CD14-positive monocyte (primary cell): ENCODE measurements around the gene WIZ. TPM values are rescaled to one million over a fixed set of nuclear protein-coding genes. Genes with fewer than 3 reads are reported as not detected.

ENCODE experiments used
- DNase-seq, 3 donors: peaks; one replicate each; pipeline ENCODE4 v3.0.0-alpha.2; 2011 to 2022
- H2AFZ ChIP-seq: 2 replicates; pipeline ENCODE4 v1.6.0; 2012; ENCODE audit warnings: mild to moderate bottlenecking, low read depth, low read length, inconsistent platforms; ENCODE audit not compliant: insufficient read depth, poor library complexity, severe bottlenecking
- H3K27ac ChIP-seq, 2 donors: 1 replicate in 1 of 2; 2 replicates in 1 of 2; pipeline ENCODE4 v1.5.1; 2012 to 2013; ENCODE audit warnings: low read length in 2 of 2, control low read depth in 1 of 2, inconsistent platforms in 1 of 2, low read depth in 1 of 2, mild to moderate bottlenecking in 1 of 2
- H3K27me3 ChIP-seq, 2 donors: one replicate each; pipeline versions ENCODE4 v1.6.0 to v1.6.1; 2011 to 2013; ENCODE audit warnings: low read length in 2 of 2; ENCODE audit not compliant: control insufficient read depth in 2 of 2, insufficient read depth in 2 of 2
- H3K36me3 ChIP-seq, 2 donors: replicated peaks in 1 of 2; 1 replicate in 1 of 2; 2 replicates in 1 of 2; pipeline versions ENCODE4 v1.5.1 to v1.6.1; 2012 to 2013; ENCODE audit warnings: low read length in 2 of 2, control low read depth in 1 of 2, inconsistent platforms in 1 of 2, mild to moderate bottlenecking in 1 of 2; ENCODE audit not compliant: insufficient read depth in 2 of 2, control insufficient read depth in 1 of 2
- H3K4me1 ChIP-seq, 2 donors: 1 replicate in 1 of 2; 2 replicates in 1 of 2; pipeline versions ENCODE4 v1.5.1 to v1.6.1; 2012 to 2013; ENCODE audit warnings: low read length in 2 of 2, control low read depth in 1 of 2, inconsistent platforms in 1 of 2, mild to moderate bottlenecking in 1 of 2, moderate library complexity in 1 of 2; ENCODE audit not compliant: insufficient read depth in 2 of 2, control insufficient read depth in 1 of 2
- H3K4me2 ChIP-seq: replicated peaks from 2 replicates; pipeline ENCODE3; 2012; ENCODE audit warnings: low read length, moderate library complexity, mild to moderate bottlenecking; ENCODE audit not compliant: poor library complexity, severe bottlenecking; ENCODE audit errors: extremely low read depth
- H3K4me3 ChIP-seq, 3 experiments: fragments of 200-600 bp in 1 of 3; sonication (generic) in 1 of 3; replicated peaks in 1 of 3; 1 replicate in 2 of 3; 2 replicates in 1 of 3; pipeline ENCODE4 v1.5.1; 2011 to 2013; ENCODE audit warnings: low read length in 3 of 3, mild to moderate bottlenecking in 3 of 3, control low read depth in 2 of 3, low read depth in 2 of 3, inconsistent platforms in 1 of 3, moderate library complexity in 1 of 3
- H3K79me2 ChIP-seq: 2 replicates; pipeline ENCODE4 v1.6.0; 2012; ENCODE audit warnings: mild to moderate bottlenecking, control low read depth, inconsistent platforms, low read length, moderate library complexity; ENCODE audit not compliant: insufficient read depth
- H3K9ac ChIP-seq: 2 replicates; pipeline ENCODE4 v1.6.0; 2017; ENCODE audit warnings: low read length, mild to moderate bottlenecking; ENCODE audit not compliant: insufficient read depth, poor library complexity, severe bottlenecking
- H3K9me3 ChIP-seq, 2 donors: replicated peaks in 1 of 2; 1 replicate in 1 of 2; 2 replicates in 1 of 2; pipeline versions ENCODE4 v1.5.1 to v1.6.1; 2012 to 2013; ENCODE audit warnings: low read length in 2 of 2, control low read depth in 1 of 2; ENCODE audit not compliant: control insufficient read depth in 1 of 2, insufficient read depth in 1 of 2
- H4K20me1 ChIP-seq: 2 replicates; pipeline ENCODE4 v1.6.0; 2012; ENCODE audit warnings: mild to moderate bottlenecking, low read length, control low read depth, moderate library complexity; ENCODE audit not compliant: insufficient read depth
- H3K27ac Mint-ChIP-seq, 7 donors: one replicate each; pipeline ENCODE4 v1.8.0; 2020; ENCODE audit warnings: mild to moderate bottlenecking in 7 of 7, mixed read lengths in 7 of 7, moderate library complexity in 6 of 7, inconsistent platforms in 2 of 7
- H3K27me3 Mint-ChIP-seq, 3 donors: one replicate each; pipeline ENCODE4 v1.8.0; 2021 to 2022; ENCODE audit warnings: low read depth in 3 of 3, mild to moderate bottlenecking in 3 of 3, mixed read lengths in 3 of 3, moderate library complexity in 3 of 3, inconsistent platforms in 1 of 3
- H3K36me3 Mint-ChIP-seq, 2 donors: one replicate each; pipeline ENCODE4 v1.8.0; 2020; ENCODE audit warnings: mixed read lengths in 2 of 2, inconsistent platforms in 1 of 2, mild to moderate bottlenecking in 1 of 2
- H3K4me1 Mint-ChIP-seq: one replicate; pipeline ENCODE4 v1.8.0; 2020; ENCODE audit warnings: mild to moderate bottlenecking, mixed read lengths
- H3K4me3 Mint-ChIP-seq, 2 donors: one replicate each; pipeline ENCODE4 v1.8.0; 2020; ENCODE audit warnings: mild to moderate bottlenecking in 2 of 2, mixed read lengths in 2 of 2, moderate library complexity in 1 of 2
- H3K9me3 Mint-ChIP-seq, 7 donors: one replicate each; pipeline ENCODE4 v1.8.0; 2020 to 2022; ENCODE audit warnings: mixed read lengths in 7 of 7, mild to moderate bottlenecking in 6 of 7, moderate library complexity in 6 of 7, inconsistent platforms in 2 of 7
- WGBS: methylation state at CpG from one replicate; pipeline ENCODE4 v1.1.5; 2013; ENCODE audit warnings: missing lambda C conversion rate; ENCODE audit not compliant: insufficient coverage; 5-methylcytosine and 5-hydroxymethylcytosine counted together
- intact Hi-C, 2 donors: fragments of 100-400 bp; cut with micrococcal nuclease; formaldehyde crosslinking; loops; one replicate each; pipeline versions ENCODE4 v1.15.0 to v1.15.1; 2023
- polyA plus RNA-seq, 3 donors: library from polyadenylated mRNA; depleted of rRNA in 1 of 3; unstranded in 2 of 3; stranded (reverse) in 1 of 3; fragments of 300-500 nt in 2 of 3; fragments of >200 nt in 1 of 3; fragmentation: Illumina TruSeq in 2 of 3; gene quantifications; 1 replicate in 2 of 3; 2 replicates in 1 of 3; pipeline ENCODE4 v1.2.3, GENCODE V29; 2012 to 2021
- TF ChIP-seq, protein P1 (sequence below): fragments of 200-600 bp; IDR thresholded peaks from one replicate; pipeline ENCODE4 v1.8.0; 2022; ENCODE audit warnings: antibody characterized with exemption, mild to moderate bottlenecking

WIZ gene
- polyA plus RNA-seq, 3 donors = 0.47 to 13.7 (median 0.51) TPM

DNA sequence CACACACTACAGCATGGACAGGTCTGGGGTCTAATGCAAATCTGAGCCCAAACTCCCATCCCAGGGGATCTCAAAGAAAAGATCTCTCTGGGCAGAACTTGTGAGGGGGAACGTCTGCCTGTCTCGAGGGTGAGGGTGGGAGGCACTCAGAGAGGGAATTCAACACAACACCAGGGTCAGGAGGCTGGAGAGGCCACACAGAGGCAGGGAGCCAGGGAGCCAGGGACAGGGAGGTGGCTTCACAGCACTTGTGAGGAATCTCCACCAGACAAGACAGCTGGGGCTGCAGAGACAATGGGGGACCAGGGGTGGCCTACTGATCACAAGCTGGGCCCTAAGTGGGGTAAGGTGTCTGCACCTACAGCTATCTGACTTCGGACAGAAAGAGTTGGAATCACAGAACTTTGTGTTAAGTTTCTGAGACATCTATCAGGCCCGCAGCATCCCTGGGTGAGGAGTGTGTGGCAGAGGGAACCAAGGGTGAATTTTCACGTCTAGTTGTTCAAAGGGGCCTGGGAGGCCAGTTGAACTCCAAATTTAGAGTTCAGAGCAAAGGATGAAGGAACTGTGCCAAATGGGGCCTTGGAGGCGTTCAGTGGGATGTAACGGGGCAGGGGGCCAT is 18.2 kb downstream of the WIZ start:
- intact Hi-C loops = loop anchor here (1.0 to 5.0 kb wide), 3 partner anchors 13 to 126 kb away; partner anchors contain the start of gene AKAP8L (in 1 of the 2)
- Histone ChIP-seq H3K9me3 (no peaks in the 10 kb centered on the region), H3K27ac (peak overlapping the region in 1 of 2 donors; percentile 74), H3K4me3 (peak overlapping the region; percentile 76 to 88 (median 78)), H3K36me3 (peaks cover 27 to 34% of the 10 kb centered on the region in 2 donors), H3K9ac (peak overlapping the region; percentile 79), H2AFZ (peak overlapping the region; percentile 74), H3K4me2 (peak overlapping the region; percentile 97), H3K79me2 (peaks cover 41% of the 10 kb centered on the region), H3K4me1 (peaks cover 26 to 31% of the 10 kb centered on the region in 2 donors), H3K27me3 (no peaks in the 10 kb centered on the region), H4K20me1 (peaks cover 28% of the 10 kb centered on the region)
- TF ChIP-seq, protein P1, sequence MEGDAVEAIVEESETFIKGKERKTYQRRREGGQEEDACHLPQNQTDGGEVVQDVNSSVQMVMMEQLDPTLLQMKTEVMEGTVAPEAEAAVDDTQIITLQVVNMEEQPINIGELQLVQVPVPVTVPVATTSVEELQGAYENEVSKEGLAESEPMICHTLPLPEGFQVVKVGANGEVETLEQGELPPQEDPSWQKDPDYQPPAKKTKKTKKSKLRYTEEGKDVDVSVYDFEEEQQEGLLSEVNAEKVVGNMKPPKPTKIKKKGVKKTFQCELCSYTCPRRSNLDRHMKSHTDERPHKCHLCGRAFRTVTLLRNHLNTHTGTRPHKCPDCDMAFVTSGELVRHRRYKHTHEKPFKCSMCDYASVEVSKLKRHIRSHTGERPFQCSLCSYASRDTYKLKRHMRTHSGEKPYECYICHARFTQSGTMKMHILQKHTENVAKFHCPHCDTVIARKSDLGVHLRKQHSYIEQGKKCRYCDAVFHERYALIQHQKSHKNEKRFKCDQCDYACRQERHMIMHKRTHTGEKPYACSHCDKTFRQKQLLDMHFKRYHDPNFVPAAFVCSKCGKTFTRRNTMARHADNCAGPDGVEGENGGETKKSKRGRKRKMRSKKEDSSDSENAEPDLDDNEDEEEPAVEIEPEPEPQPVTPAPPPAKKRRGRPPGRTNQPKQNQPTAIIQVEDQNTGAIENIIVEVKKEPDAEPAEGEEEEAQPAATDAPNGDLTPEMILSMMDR = no peak
- peaks cover 15 to 27% of the 10 kb centered on the region in 2 donors for H3K36me3 Mint-ChIP-seq
- DNase-seq = no peak
- H3K27me3 Mint-ChIP-seq = peaks cover 0 to 11% (median 0%) of the 10 kb centered on the region in 3 donors
- WGBS = 40% methylated on average over 6 of the region's 7 CpGs
- peaks cover 28% of the 10 kb centered on the region for H3K4me1 Mint-ChIP-seq
- H3K4me3 Mint-ChIP-seq = peak overlapping the region; percentile 94 to 97
- peaks cover 0 to 2% (median 0%) of the 10 kb centered on the region in 7 donors for H3K9me3 Mint-ChIP-seq
- peak overlapping the region; percentile 70 to 93 (median 87) for H3K27ac Mint-ChIP-seq

DNA sequence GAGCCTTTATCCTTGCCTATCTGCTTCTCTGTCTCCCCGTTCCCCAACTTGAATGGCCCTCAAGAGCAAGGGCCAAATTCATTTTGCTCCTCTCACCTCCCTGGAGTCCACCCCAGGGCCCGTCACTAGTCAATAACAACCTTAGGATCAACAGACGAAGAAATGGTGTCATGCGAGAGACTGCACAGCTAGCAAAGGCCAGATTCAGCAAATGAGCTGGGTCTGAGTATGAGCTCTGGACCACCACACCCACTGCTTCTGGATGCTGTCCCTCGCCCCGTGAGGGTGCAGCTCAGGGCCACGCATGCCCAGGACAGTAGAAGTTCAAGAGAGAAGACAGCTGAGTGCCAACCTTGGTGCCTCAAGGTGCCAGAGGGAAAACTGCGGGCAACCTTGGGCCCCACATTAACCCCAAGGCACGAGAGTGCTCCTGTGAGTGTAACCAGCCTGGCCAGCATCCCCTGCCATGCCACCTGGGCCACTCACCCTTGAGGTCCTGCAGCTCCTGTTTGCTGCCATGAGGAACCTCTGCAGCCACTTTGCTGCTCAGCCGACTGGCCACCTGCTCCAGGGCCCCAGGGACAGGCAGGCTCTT is 19.1 kb downstream of the WIZ start:
- no peak overlapping the region for H3K4me3 Mint-ChIP-seq

More for the DNA sequence above, 19.1 kb downstream of the WIZ start:
- no peak for DNase-seq
- Mint-ChIP-seq H3K36me3 (peaks cover 23 to 35% of the 10 kb centered on the region in 2 donors), H3K27me3 (peaks cover 0 to 11% (median 0%) of the 10 kb centered on the region in 3 donors), H3K9me3 (peaks cover 0 to 2% (median 0%) of the 10 kb centered on the region in 7 donors), H3K4me1 (peaks cover 28% of the 10 kb centered on the region), H3K27ac (no peak overlapping the region)
- intact Hi-C loops = loop anchor here in 1 of 2 donors (5.0 kb wide), 1 partner anchor 127 kb away; no protein-coding TSS in a partner anchor
- 98% methylated on average over 7 of the region's 10 CpGs for WGBS
- H3K4me2 ChIP-seq = peak overlapping the region; percentile 97
- H3K9me3 ChIP-seq = no peaks in the 10 kb centered on the region
- H3K79me2 ChIP-seq = peaks cover 44% of the 10 kb centered on the region
- H3K4me3 ChIP-seq = no peak overlapping the region
- no peaks in the 10 kb centered on the region for H3K27me3 ChIP-seq
- TF ChIP-seq, protein P1 = no peak
- no peak overlapping the region for H3K27ac ChIP-seq
- no peak overlapping the region for H2AFZ ChIP-seq
- peaks cover 34 to 41% of the 10 kb centered on the region in 2 donors for H3K36me3 ChIP-seq
- peaks cover 28% of the 10 kb centered on the region for H4K20me1 ChIP-seq
- peaks cover 26 to 31% of the 10 kb centered on the region in 2 donors for H3K4me1 ChIP-seq
- H3K9ac ChIP-seq = no peak overlapping the region
